Activated CD4-positive, alpha-beta T cell treated with anti-CD3 and anti-CD28 coated beads, Interleukin-2, Interleukin-4, amounts not matched to agents 100 ng/mL and 50 ng/mL, durations not matched to agents 16 hours and 8 hours (primary cell): ENCODE data around the gene NUTM2B.
"Not testable (repeated sequence)": the region's sequence is repeated elsewhere in the genome, so short reads cannot be mapped to it uniquely, and the experiment has no call there.

Experiments used
- DNase-seq: peaks from one replicate; pipeline ENCODE4 v3.0.0-alpha.2; 2020; ENCODE audit warnings: low spot score

NUTM2B gene

DNA sequence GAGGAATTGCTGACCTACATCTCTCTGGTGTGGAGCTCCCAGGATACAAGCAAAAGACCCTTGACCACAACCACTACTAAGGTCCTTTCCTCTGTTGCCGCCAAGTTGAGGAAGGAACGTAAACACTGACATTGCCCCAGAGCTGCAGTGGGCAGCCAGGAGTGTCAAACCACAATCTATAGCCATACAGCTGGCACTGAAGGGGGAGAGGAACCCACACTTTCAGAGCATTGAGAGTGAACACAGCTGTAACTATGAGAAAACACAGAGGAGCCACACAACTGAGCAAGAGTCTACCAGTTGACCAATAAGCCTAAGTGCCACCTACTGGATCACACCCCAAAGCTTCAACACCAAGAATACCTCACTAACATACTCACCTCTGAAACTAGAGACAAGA is 45.5 kb downstream of the NUTM2B start:
- not testable (repeated sequence) for DNase-seq

DNA sequence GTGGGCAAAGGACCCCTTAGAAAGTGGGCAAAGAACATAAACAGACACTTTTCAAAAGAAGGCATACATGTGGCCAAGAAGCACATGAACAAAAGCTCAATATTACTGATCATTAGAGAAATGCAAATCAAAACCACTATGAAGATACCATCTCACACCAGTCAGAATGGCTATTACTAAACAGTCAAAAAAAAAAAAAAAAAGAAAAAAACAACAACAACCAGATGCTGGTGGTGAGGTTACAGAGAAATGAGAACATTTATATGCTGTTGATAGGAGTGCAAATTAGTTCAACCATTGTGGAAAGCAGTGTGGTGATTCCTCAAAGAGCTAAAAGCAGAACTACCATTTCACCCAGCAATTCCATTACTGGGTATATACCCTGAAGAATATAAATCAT is 50.6 kb downstream of the NUTM2B start:
- DNase-seq = not testable (repeated sequence)

DNA sequence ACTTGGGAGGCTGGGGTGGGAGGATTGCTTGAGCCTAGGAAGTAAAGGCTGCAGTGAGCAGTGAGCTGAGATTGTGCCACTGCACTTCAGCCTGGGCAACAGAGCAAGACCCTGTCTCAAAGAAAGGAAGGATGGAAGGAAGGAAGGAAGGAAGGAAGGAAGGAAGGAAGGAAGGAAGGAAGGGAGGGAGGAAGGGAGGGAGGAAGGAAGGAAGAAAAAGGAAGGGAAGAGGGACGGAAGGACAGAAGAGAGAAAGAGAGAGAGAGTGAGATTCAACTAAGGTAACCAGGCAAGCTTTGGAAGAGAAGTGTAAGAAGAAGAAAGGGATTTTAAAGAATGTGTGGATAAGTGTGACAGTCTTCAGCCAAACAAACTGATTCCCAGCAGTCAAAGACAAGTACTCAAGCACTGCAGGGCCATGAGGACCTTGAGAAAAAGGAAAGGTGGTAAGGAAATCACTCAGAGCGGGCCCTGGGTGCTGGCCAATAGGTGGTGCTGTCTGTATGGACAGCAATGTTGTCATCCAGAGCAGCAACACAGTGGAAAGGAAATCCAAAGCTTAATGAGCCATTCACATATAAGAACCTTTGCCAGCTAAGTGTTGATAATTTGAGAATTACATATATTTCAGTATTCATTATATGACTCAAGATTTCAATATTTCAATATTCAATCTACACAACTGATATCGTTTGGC is 55.4 kb downstream of the NUTM2B start:
- DNase-seq = peak; percentile 13
